ENCODE data around the gene NOL12. TPM values are rescaled to one million over a fixed set of nuclear protein-coding genes. Genes with fewer than 3 reads are reported as not detected.

Gene NOL12
- total RNA-seq, 1 donor from 2014 or later, result 54.9 TPM

DNA sequence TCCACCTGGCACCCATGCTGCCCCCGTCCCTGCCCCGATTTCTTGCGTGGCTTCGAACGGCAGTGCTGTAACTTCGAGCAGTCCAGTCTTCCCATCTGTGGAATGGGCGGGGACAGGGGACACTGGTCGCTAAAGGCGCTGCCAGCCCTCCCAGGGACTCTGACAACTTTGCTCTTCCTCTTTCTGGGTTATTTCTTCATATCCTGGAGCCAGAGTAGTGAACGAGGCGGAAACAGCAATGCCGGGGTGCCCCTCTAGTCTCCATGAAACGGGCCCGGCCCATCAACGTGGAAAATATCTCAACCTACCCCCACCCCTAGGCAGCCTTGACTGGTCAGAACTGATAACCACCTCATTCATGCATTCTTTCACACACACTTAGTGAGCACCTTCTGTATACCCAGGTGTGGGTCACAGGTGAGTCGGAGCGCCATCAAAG, 53.5 kb downstream of the NOL12 start:
- intact Hi-C loops (cut with micrococcal nuclease), result loop anchor here (10.0 kb wide), 2 partner anchors 45 to 105 kb away; partner anchors contain the start of genes SH3BP1 and TRIOBP

DNA sequence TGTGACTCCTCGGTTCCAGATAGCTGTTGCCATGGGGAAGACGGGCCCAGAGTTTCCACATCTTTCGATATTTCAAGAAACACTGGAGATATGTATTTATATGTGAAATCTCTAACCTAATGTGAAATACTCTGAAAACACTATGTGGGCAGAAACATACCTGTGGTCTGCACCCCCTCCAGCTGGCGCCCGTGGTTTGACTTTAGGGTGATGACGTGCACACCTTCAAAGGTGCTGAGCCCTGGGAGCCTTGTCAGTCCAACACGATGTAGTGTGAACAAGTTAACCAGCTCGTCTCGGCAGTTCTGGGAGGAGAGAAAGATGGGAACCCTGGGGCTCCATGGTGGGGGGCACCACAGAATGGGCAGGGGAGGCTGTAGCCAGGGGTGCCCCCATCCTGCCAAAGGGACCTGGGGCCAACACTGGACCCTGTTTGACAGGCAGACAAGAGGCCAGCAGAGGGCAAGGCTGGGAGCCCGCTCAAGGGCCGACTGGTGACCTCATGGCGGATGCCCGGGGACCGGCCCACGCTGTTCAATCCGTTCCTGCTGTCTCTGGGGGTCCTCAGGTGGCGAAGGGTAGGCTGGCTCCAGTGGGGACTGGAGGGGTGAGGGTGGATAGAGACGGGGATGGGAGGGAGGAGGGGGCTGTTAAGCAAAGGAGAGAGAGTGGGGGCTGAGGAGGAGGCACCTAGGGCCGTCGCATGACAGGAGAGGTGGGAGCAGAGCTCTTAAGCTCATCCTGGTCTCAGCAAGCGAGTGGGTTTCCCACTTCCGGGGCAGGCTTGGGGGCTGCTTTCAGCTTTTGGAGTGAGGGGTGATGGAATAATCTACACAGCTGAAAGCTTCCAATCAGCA, 54.5 kb downstream of the NOL12 start:
- intact Hi-C loops (cut with micrococcal nuclease), result loop anchor here (10.0 kb wide), 2 partner anchors 46 to 106 kb away; partner anchors contain the start of genes SH3BP1 and TRIOBP

DNA sequence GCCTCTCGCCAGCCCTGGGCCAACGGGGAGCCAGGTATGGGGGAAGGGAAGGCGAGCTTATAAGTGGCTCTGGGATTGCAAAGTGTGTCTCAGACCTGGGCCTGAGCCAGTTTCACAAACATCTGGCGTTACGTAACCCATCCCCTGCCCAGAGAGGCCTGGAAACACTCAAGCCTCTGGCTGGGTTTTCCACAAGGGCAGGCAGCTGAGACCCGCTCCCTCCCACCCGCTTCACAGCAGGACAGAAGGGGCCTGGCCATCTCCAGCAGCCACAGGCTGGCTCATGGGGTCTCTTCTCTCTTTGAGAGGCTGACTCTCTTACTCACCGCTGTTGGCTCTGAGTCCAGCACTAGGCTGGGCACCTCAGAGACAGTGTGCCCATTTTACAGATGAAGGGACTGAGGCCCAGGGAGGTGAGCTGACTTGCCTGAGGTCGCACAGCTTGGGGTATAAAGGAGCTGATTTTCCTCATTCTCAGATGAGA, 55.2 kb downstream of the NOL12 start:
- intact Hi-C loops (cut with micrococcal nuclease), result loop anchor here (10.0 kb wide), 2 partner anchors 47 to 107 kb away; partner anchors contain the start of genes SH3BP1 and TRIOBP

DNA sequence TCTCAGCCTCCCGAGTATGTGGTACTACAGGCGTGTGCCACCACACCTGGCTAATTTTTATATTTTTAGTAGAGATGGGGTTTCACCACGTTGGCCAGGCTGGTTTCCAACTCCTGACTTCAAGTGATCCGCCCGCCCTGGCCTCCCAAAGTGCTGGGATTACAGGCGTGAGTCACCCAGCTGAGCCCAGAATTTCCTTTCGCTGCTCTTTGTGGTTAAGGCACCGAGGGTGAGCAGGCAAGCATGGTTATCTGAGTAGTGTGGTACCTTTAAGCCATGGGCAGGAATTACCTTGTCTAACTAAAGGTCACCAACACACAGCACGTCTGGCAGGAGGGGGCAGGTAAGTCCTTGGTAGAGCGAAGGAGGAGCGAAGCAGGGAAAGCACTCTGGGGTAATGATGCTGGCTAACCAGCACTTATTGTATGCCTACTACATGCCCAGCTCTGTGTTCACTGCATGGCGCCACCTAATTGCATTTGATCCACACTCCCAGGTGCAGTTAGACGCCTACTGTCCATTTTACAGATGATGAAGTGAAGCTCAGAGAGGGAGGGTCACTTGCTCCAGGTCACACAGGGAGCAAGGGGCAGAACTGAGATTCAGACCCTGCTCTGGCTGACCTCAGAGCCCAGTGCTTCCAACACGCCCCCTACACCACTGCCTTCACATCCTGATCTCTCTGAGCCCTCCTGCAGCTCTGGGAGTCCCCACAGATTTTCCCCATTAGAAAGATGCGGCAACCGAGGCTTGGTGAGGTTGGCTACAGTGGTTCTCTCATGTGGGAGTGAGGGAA, 56.4 kb downstream of the NOL12 start:
- intact Hi-C loops (cut with micrococcal nuclease), result loop anchor here (10.0 kb wide), 2 partner anchors 48 to 108 kb away; partner anchors contain the start of genes SH3BP1 and TRIOBP

Other genes starting within 250 kb of the NOL12 start
- 247 and 250 TPM in 2 replicates for gene MFNG, start 200.0 kb upstream of the NOL12 start, total RNA-seq
- gene CARD10, start 166.9 kb upstream of the NOL12 start, total RNA-seq, result 0.11 TPM in 1 of 2 replicates, not detected in the other
- 0.11 and 0.16 TPM in 2 replicates for gene CDC42EP1, start 125.9 kb upstream of the NOL12 start, total RNA-seq
- gene LGALS2, start 106.3 kb upstream of the NOL12 start, total RNA-seq, result not detected in 2 replicates
- gene GGA1, start 77.5 kb upstream of the NOL12 start, total RNA-seq, result 58.8 and 62.7 TPM in 2 replicates
- gene SH3BP1, start 46.7 kb upstream of the NOL12 start, total RNA-seq, result 152 and 161 TPM in 2 replicates
- 24.5 and 26.6 TPM in 2 replicates for gene PDXP, start 27.6 kb upstream of the NOL12 start, total RNA-seq
- 1,468 and 1,502 TPM in 2 replicates for gene LGALS1, start 10.7 kb upstream of the NOL12 start, total RNA-seq
- gene TRIOBP, start 10.7 kb downstream of the NOL12 start, total RNA-seq, result 48.6 and 49.3 TPM in 2 replicates
- gene GCAT, start 121.6 kb downstream of the NOL12 start, total RNA-seq, result 11.3 and 11.6 TPM in 2 replicates
- gene GALR3, start 137.0 kb downstream of the NOL12 start, total RNA-seq, result not detected in 2 replicates
- gene ANKRD54, start 158.0 kb downstream of the NOL12 start, total RNA-seq, result 25.9 and 26.0 TPM in 2 replicates
- gene EIF3L, start 163.1 kb downstream of the NOL12 start, total RNA-seq, result 469 and 476 TPM in 2 replicates
- gene MICALL1, start 220.0 kb downstream of the NOL12 start, total RNA-seq, result 27.9 and 29.3 TPM in 2 replicates

Data from T-helper 2 cell treated with Interferon-gamma antibody and Interleukin-4, amounts not matched to agents 100 ng/mL and 5 ng/mL, for 36 hours (primary cell).